A549 (cell line): ENCODE results near the gene JUP. TPM values are rescaled to one million over a fixed set of nuclear protein-coding genes. Genes with fewer than 3 reads are reported as not detected.
A peak's percentile ranks its signal among the peaks of the same experiment; 100 is the strongest.

Experiments
- ATAC-seq, 2 experiments: fragments of 200-7000 bp in 1 of 2; fragments of >200 bp in 1 of 2; cut with Nextera tagmentation in 1 of 2; cut with Tn5 transposase in 1 of 2; 3 replicates each; pipeline versions ENCODE4 v1.8.0 to v1.9.1; 2018 to 2020; ENCODE audit warnings: mild to moderate bottlenecking in 1 of 2, moderate library complexity in 1 of 2
- CTCF ChIA-PET: fragments of 300-600 bp; sonication (Branson Sonifier 250); formaldehyde crosslinking; extraction: SDS; loops from one replicate; lab custom pipeline; 2021; ENCODE audit warnings: antibody characterized with exemption, inconsistent platforms; lab: Yijun Ruan, JAX
- POLR2A ChIA-PET: fragments of 350-600 bp; formaldehyde crosslinking; extraction: SDS; loops from one replicate; lab custom pipeline; 2021; ENCODE audit warnings: antibody characterized with exemption, inconsistent platforms; lab: Yijun Ruan, JAX
- DNase-seq, 2 experiments: peaks; one replicate each; pipeline versions ENCODE4 v3.0.0 to v3.0.0-alpha.2; 2011 to 2016; ENCODE audit warnings: low read depth in 1 of 2, low spot score in 1 of 2
- FAIRE-seq: peaks from 2 replicates; lab custom pipeline; 2011; peaks lifted over from hg19 to GRCh38; lab: Jason Lieb, UNC
- H3K27ac ChIP-seq, 2 experiments: fragments of >200 bp; sonication (Bioruptor Twin); formaldehyde crosslinking; 3 replicates each; pipeline ENCODE4 v1.5.1; 2016 to 2017
- H3K4me1 ChIP-seq: fragments of >200 bp; sonication (Bioruptor Twin); formaldehyde crosslinking; 3 replicates; pipeline ENCODE4 v1.6.1; 2016
- H3K4me2 ChIP-seq: fragments of >200 bp; sonication (Bioruptor Twin); formaldehyde crosslinking; 3 replicates; pipeline ENCODE4 v1.6.1; 2016
- H3K4me3 ChIP-seq: fragments of >200 bp; sonication (Bioruptor Twin); formaldehyde crosslinking; 3 replicates; pipeline ENCODE4 v1.5.1; 2016
- H3K9me3 ChIP-seq: fragments of >200 bp; sonication (Bioruptor Twin); formaldehyde crosslinking; 3 replicates; pipeline ENCODE4 v1.6.1; 2016
- CBX2 ChIP-seq: fragments of 200-600 bp; sonication (generic); IDR thresholded peaks from 2 replicates; pipeline ENCODE4 v1.6.1; 2016; ENCODE audit warnings: low read depth, mild to moderate bottlenecking, borderline replicate concordance
- CBX8 ChIP-seq: fragments of 200-600 bp; sonication (generic); IDR thresholded peaks from 2 replicates; pipeline ENCODE4 v1.6.1; 2016
- CHD2 ChIP-seq: fragments of 150-350 bp; IDR thresholded peaks from 2 replicates; pipeline ENCODE4 v1.6.1; 2014; ENCODE audit warnings: low read length; ENCODE audit not compliant: partially characterized antibody
- EHMT2 ChIP-seq: fragments of 200-600 bp; sonication (generic); IDR thresholded peaks from 2 replicates; pipeline ENCODE4 v1.6.1; 2016; ENCODE audit warnings: antibody characterized with exemption, low read depth, mild to moderate bottlenecking, moderate library complexity
- ELK1 ChIP-seq: fragments of 150-350 bp; IDR thresholded peaks from 2 replicates; pipeline ENCODE4 v1.6.1; 2014; ENCODE audit warnings: low read depth, mild to moderate bottlenecking, low read length
- FOSL2 ChIP-seq, 2 experiments: fragments of 450-650 bp in 1 of 2; fragments of >200 bp in 1 of 2; sonication (Bioruptor Twin) in 1 of 2; formaldehyde crosslinking; IDR thresholded peaks; 2 replicates each; pipeline versions ENCODE4 v1.5.0 to v1.6.1; 2016 to 2020; ENCODE audit warnings: mild to moderate bottlenecking in 1 of 2, moderate library complexity in 1 of 2
- GATA3 ChIP-seq: IDR thresholded peaks from 2 replicates; pipeline ENCODE4 v1.6.1; 2012; ENCODE audit warnings: borderline replicate concordance
- HDAC2 ChIP-seq: fragments of 200-600 bp; sonication (generic); IDR thresholded peaks from 2 replicates; pipeline ENCODE4 v1.6.1; 2016
- JUN ChIP-seq, 2 experiments: fragments of >200 bp; sonication (Bioruptor Twin); formaldehyde crosslinking; IDR thresholded peaks; 2 replicates in 1 of 2; 3 replicates in 1 of 2; pipeline ENCODE4 v1.6.1; 2016 to 2017
- MAFK ChIP-seq: fragments of 450-650 bp; IDR thresholded peaks from 2 replicates; pipeline ENCODE4 v1.6.1; 2014; ENCODE audit not compliant: partially characterized antibody
- PHF8 ChIP-seq: fragments of 200-600 bp; sonication (generic); IDR thresholded peaks from 2 replicates; pipeline ENCODE4 v1.6.1; 2016; ENCODE audit warnings: low read depth, mild to moderate bottlenecking, antibody characterized with exemption, moderate library complexity, borderline replicate concordance
- RARB ChIP-seq: fragments of 250-450 bp; sonication (Bioruptor Pico); IDR thresholded peaks from 2 replicates; pipeline ENCODE4 v1.8.0; 2021; ENCODE audit warnings: mild to moderate bottlenecking, moderate library complexity
- RCOR1 ChIP-seq: fragments of 150-350 bp; IDR thresholded peaks from 2 replicates; pipeline ENCODE4 v1.6.1; 2014; ENCODE audit warnings: antibody characterized with exemption, low read length, low read depth
- RFX5 ChIP-seq: fragments of 450-650 bp; IDR thresholded peaks from 2 replicates; pipeline ENCODE4 v1.7.1; 2014; ENCODE audit warnings: antibody characterized with exemption, mild to moderate bottlenecking, moderate library complexity
- RNF2 ChIP-seq: fragments of 200-600 bp; sonication (generic); IDR thresholded peaks from 2 replicates; pipeline ENCODE4 v1.6.1; 2016; ENCODE audit warnings: low read depth, mild to moderate bottlenecking, antibody characterized with exemption, moderate library complexity, borderline replicate concordance
- TFCP2L1 ChIP-seq: fragments of 250-450 bp; sonication (Bioruptor Pico); IDR thresholded peaks from 2 replicates; pipeline ENCODE4 v1.5.0; 2021; ENCODE audit warnings: mild to moderate bottlenecking
- TP53 ChIP-seq: fragments of 250-450 bp; sonication (Bioruptor Pico); IDR thresholded peaks from 2 replicates; pipeline ENCODE4 v1.5.0; 2021; ENCODE audit warnings: mild to moderate bottlenecking, moderate library complexity
- ZNF302 ChIP-seq: fragments of 250-450 bp; sonication (Bioruptor Pico); IDR thresholded peaks from 2 replicates; pipeline ENCODE4 v1.9.0; 2021; ENCODE audit warnings: inconsistent platforms, mild to moderate bottlenecking, moderate library complexity
- WGBS: methylation state at CpG from one replicate; pipeline ENCODE4 v1.1.6; 2017; ENCODE audit errors: missing lambda C conversion rate; 5-methylcytosine and 5-hydroxymethylcytosine counted together
- polyA plus RNA-seq, 4 experiments: library from polyadenylated mRNA; depleted of rRNA in 3 of 4; stranded (reverse); fragments of >200 nt; fragmentation: RNase III in 1 of 4; extraction: RNeasy Plus Mini Kit Qiagen cat#74134 plus additional on column Dnase treatment in 1 of 4; gene quantifications; 2 replicates in 3 of 4; 3 replicates in 1 of 4; pipeline ENCODE4 v1.2.3, GENCODE V29; 2011 to 2017
- TF ChIP-seq, protein P1 (sequence below): fragments of 250-450 bp; sonication (Bioruptor Pico); IDR thresholded peaks from 2 replicates; pipeline ENCODE4 v1.5.0; 2021; ENCODE audit warnings: mild to moderate bottlenecking, moderate library complexity, borderline replicate concordance
- TF ChIP-seq, protein P2 (sequence below): IDR thresholded peaks from 2 replicates; pipeline ENCODE4 v1.6.1; 2012; ENCODE audit warnings: low read depth, borderline replicate concordance

The JUP gene
- polyA plus RNA-seq, 2 of the 4 experiments (the other 2 are of a cell fraction) = 54.8 to 107 TPM

DNA sequence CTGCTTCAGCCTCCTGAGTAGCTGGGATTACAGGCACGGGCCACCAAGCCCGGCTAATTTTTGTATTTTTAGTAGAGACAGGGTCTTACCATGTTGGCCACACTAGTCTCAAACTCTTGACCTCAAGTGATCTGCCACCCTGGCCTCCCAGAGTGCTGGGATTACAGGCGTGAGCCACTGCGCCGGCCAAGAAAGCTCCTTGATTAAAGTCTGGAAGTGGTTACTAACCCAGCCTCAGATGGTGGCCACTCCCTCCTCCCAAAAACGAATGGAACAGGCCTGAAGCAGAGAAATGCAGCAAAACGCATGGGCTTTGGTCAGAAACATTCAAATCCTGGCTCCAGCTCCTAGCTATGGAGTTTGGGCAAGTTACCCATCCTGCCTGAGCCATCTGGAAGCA lies 37.6 kb upstream of the JUP start:
- FAIRE-seq (no peak), ATAC-seq (no peak; a peak in 1 of 6 replicates), DNase-seq (no peak)
- ChIA-PET POLR2A (interaction anchor here (1.1 to 2.2 kb wide), 2 partner anchors 11 to 41 kb away, joined by 4 to 8 read pairs; partner anchors contain the start of genes FKBP10, KLHL11 and P3H4), CTCF (interaction anchor here (0.7 to 3.6 kb wide), 5 partner anchors 9 to 40 kb away, joined by 3 to 14 read pairs (median 6); partner anchors contain the start of genes FKBP10, JUP and P3H4)
- TF ChIP-seq CHD2 = no peak
- TF ChIP-seq ZNF302 (CRISPR knock-in tag) = no peak
- no peak for TF ChIP-seq HDAC2
- no peak for TF ChIP-seq CBX8
- TF ChIP-seq, protein P1, sequence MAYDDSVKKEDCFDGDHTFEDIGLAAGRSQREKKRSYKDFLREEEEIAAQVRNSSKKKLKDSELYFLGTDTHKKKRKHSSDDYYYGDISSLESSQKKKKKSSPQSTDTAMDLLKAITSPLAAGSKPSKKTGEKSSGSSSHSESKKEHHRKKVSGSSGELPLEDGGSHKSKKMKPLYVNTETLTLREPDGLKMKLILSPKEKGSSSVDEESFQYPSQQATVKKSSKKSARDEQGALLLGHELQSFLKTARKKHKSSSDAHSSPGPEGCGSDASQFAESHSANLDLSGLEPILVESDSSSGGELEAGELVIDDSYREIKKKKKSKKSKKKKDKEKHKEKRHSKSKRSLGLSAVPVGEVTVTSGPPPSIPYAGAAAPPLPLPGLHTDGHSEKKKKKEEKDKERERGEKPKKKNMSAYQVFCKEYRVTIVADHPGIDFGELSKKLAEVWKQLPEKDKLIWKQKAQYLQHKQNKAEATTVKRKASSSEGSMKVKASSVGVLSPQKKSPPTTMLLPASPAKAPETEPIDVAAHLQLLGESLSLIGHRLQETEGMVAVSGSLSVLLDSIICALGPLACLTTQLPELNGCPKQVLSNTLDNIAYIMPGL = no peak
- no peak for TF ChIP-seq RNF2
- TF ChIP-seq FOSL2 (IDR thresholded peaks at IDR 0.05) = no peak
- TF ChIP-seq FOSL2 (CRISPR knock-in tag; IDR thresholded peaks at IDR 0.05) = no peak
- TF ChIP-seq GATA3 = no peak
- no peak for TF ChIP-seq TFCP2L1
- TF ChIP-seq EHMT2 = no peak
- no peak for TF ChIP-seq RFX5
- TF ChIP-seq TP53 (CRISPR knock-in tag) = no peak
- TF ChIP-seq PHF8 = no peak
- TF ChIP-seq, protein P2, sequence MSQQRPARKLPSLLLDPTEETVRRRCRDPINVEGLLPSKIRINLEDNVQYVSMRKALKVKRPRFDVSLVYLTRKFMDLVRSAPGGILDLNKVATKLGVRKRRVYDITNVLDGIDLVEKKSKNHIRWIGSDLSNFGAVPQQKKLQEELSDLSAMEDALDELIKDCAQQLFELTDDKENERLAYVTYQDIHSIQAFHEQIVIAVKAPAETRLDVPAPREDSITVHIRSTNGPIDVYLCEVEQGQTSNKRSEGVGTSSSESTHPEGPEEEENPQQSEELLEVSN = no peak
- TF ChIP-seq ELK1 = no peak
- no peak for TF ChIP-seq RCOR1
- no peak for TF ChIP-seq CBX2
- no peak for TF ChIP-seq JUN (IDR thresholded peaks at IDR 0.05)
- H3K27ac ChIP-seq = no peak overlapping the region
- H3K9me3 ChIP-seq = no peaks in the 10 kb centered on the region
- WGBS = 84% methylated on average over 6 of the region's 7 CpGs
- H3K4me3 ChIP-seq = no peak overlapping the region
- H3K4me1 ChIP-seq = no peaks in the 10 kb centered on the region
- H3K4me2 ChIP-seq = no peak overlapping the region

- Histone ChIP-seq H3K27ac (no peak overlapping the region), H3K4me2 (no peak overlapping the region)
- TF ChIP-seq MAFK (peak; percentile 46), FOSL2 (IDR thresholded peaks at IDR 0.05) (no peak), FOSL2 (CRISPR knock-in tag; IDR thresholded peaks at IDR 0.05) (no peak), RARB (no peak)
- TF ChIP-seq, all 56 proteins: peak for 1
- H3K4me1 ChIP-seq = no peaks in the 10 kb centered on the region
- ChIA-PET CTCF (interaction anchor here (0.7 to 3.6 kb wide), 6 partner anchors 9 to 41 kb away, joined by 3 to 14 read pairs (median 5); partner anchors contain the start of genes FKBP10, JUP and P3H4), POLR2A (interaction anchor here (1.1 to 2.2 kb wide), 2 partner anchors 11 to 42 kb away, joined by 4 to 8 read pairs; partner anchors contain the start of genes FKBP10, KLHL11 and P3H4)
- ATAC-seq (no peak; a peak in 1 of 6 replicates), DNase-seq (no peak), FAIRE-seq (no peak)
- no peaks in the 10 kb centered on the region for H3K9me3 ChIP-seq
- H3K4me3 ChIP-seq = no peak overlapping the region
- 92% methylated on average over 7 of the region's 7 CpGs for WGBS
Measured at GRCh38 chr17:41823580-41823979, 37.1 kb upstream of the JUP start.
